LNCAP (cell line): ENCODE measurements around the gene CAPN15.

ENCODE experiments used
- CTCF ChIP-seq: fragments of 450-650 bp; IDR thresholded peaks from 2 replicates; pipeline ENCODE4 v1.5.1; 2017; ENCODE audit warnings: mild to moderate bottlenecking

CAPN15 gene

GRCh38 chr16:513950-514349 is 13.6 kb upstream of the CAPN15 start:
- TF ChIP-seq CTCF, result no peak

- TF ChIP-seq CTCF, result no peak
These were observed 12.2 kb upstream of the CAPN15 start for GRCh38 chr16:515175-515938.

- no peak for TF ChIP-seq CTCF
These were observed 11.6 kb upstream of the CAPN15 start for GRCh38 chr16:515939-516226.

GRCh38 chr16:516301-516700 is 11.2 kb upstream of the CAPN15 start:
- TF ChIP-seq CTCF, result no peak

- no peak for TF ChIP-seq CTCF
These were observed 8.7 kb upstream of the CAPN15 start for GRCh38 chr16:518858-519257.

GRCh38 chr16:519425-519824 is 8.1 kb upstream of the CAPN15 start:
- TF ChIP-seq CTCF, result no peak

GRCh38 chr16:519841-520687 is 7.4 kb upstream of the CAPN15 start:
- no peak for TF ChIP-seq CTCF
